ENCODE data around the gene ANK2. TPM values are rescaled to one million over a fixed set of nuclear protein-coding genes. Genes with fewer than 3 reads are reported as not detected.
"Not testable (repeated sequence)": the region's sequence is repeated elsewhere in the genome, so short reads cannot be mapped to it uniquely, and the experiment has no call there.

Gene ANK2
- total and polyA plus RNA-seq, 2 experiments from 2014 or later = 7.7 to 40.4 TPM

GRCh38 chr4:113186220-113186619 is 136.8 kb downstream of the ANK2 start:
- not testable (repeated sequence) for H3K9me3 Mint-ChIP-seq; DNase-seq (ENCODE audit: low spot score); H3K4me3 ChIP-seq; H3K79me2 ChIP-seq (replicated peaks; ENCODE audit: insufficient read depth); H3K36me3 ChIP-seq (ENCODE audit: insufficient read depth); H3F3A ChIP-seq (replicated peaks; ENCODE audit: low read depth); H3K27me3 Mint-ChIP-seq (ENCODE audit: insufficient read depth, low read depth, poor library complexity); H4K20me1 ChIP-seq (replicated peaks; ENCODE audit: insufficient read depth); ATAC-seq; H3K27me3 ChIP-seq (ENCODE audit: insufficient read depth); H2AFZ ChIP-seq; H3K27ac ChIP-seq (ENCODE audit: low read depth); H3K4me3 Mint-ChIP-seq; H3K9me2 ChIP-seq (ENCODE audit: insufficient read depth); H3K4me2 ChIP-seq; H3K36me3 Mint-ChIP-seq (ENCODE audit: low read depth)
- H3K4me1 Mint-ChIP-seq = peaks cover 27% of the 10 kb centered on the region
- 0 out of 2 replicates have a peak overlapping the region, but pooled peaks have one; percentile 16 for H3K27ac Mint-ChIP-seq
- peaks cover 18% of the 10 kb centered on the region for H3K4me1 ChIP-seq (ENCODE audit: insufficient read depth)

GRCh38 chr4:113186913-113187312 is 137.5 kb downstream of the ANK2 start:
- no peaks in the 10 kb centered on the region for H3K79me2 ChIP-seq (replicated peaks; ENCODE audit: insufficient read depth)
- peaks cover 28% of the 10 kb centered on the region for H3K4me1 Mint-ChIP-seq
- ATAC-seq = peak; percentile 46; the same call in 2 of the 3 replicates
- TF ChIP-seq NANOG (IDR thresholded peaks at IDR 0.05; ENCODE audit: borderline replicate concordance) (no peak), EZH2phosphoT487 (IDR thresholded peaks at IDR 0.05; ENCODE audit: unreplicated experiment) (no peak), ZNF114 (CRISPR knock-in tag; IDR thresholded peaks at IDR 0.05) (no peak), ETS1 (IDR thresholded peaks at IDR 0.05) (no peak), ZNF331 (CRISPR knock-in tag; IDR thresholded peaks at IDR 0.05; ENCODE audit: low read depth) (no peak), POLR2AphosphoS5 (IDR thresholded peaks at IDR 0.05; ENCODE audit: low read depth) (no peak), JUNB (IDR thresholded peaks at IDR 0.05; ENCODE audit: unreplicated experiment) (no peak), ZNF462 (CRISPR knock-in tag; IDR thresholded peaks at IDR 0.05) (no peak), CREB1 (CRISPR knock-in tag; IDR thresholded peaks at IDR 0.05; ENCODE audit: low read depth) (no peak), CTCF (conservative IDR thresholded peaks at IDR 0.05; ENCODE audit: low read depth in 2 of 2) (no peak)

More at GRCh38 chr4:113186913-113187312, 137.5 kb downstream of the ANK2 start:
- Histone ChIP-seq H3K27ac (ENCODE audit: low read depth) (0 out of 2 replicates have a peak overlapping the region, but pooled peaks have one; percentile 3), H4K20me1 (replicated peaks; ENCODE audit: insufficient read depth) (no peaks in the 10 kb centered on the region), H3K27me3 (ENCODE audit: insufficient read depth) (no peaks in the 10 kb centered on the region), H3K4me1 (ENCODE audit: insufficient read depth) (peaks cover 18% of the 10 kb centered on the region), H3K9me2 (ENCODE audit: insufficient read depth) (no peaks in the 10 kb centered on the region), H3K4me3 (no peak overlapping the region), H2AFZ (no peak overlapping the region), H3K36me3 (ENCODE audit: insufficient read depth) (no peaks in the 10 kb centered on the region), H3F3A (replicated peaks; ENCODE audit: low read depth) (no peaks in the 10 kb centered on the region), H3K4me2 (no peak overlapping the region)
- Mint-ChIP-seq H3K9me3 (no peaks in the 10 kb centered on the region; the same call in 2 of the 3 replicates), H3K4me3 (no peak overlapping the region), H3K27me3 (ENCODE audit: insufficient read depth, low read depth, poor library complexity) (no peaks in the 10 kb centered on the region), H3K36me3 (ENCODE audit: low read depth) (peaks cover 7% of the 10 kb centered on the region; the same call in 2 of the 3 replicates), H3K27ac (no peak overlapping the region)
- no peak for DNase-seq (ENCODE audit: low spot score)
